Ramos (cell line): ENCODE measurements around the gene CEP97.
"Not testable (repeated sequence)": the region's sequence is repeated elsewhere in the genome, so short reads cannot be mapped to it uniquely, and the experiment has no call there.

Source experiments
- in situ Hi-C: fragments of 300-500 bp; cut with MboI; formaldehyde crosslinking; loops from one replicate; pipeline ENCODE4 v1.14.3; 2022; ENCODE audit warnings: low sequenced_read_pairs; ENCODE audit not compliant: unreplicated experiment

Gene CEP97

GRCh38 chr3:101702726-101703125 lies 21.7 kb upstream of the CEP97 start:
- in situ Hi-C loops = loop anchor here (10.0 kb wide), 1 partner anchor 522 kb away; no protein-coding TSS in a partner anchor

GRCh38 chr3:101703169-101703568 lies 21.2 kb upstream of the CEP97 start:
- in situ Hi-C loops = loop anchor here (10.0 kb wide), 1 partner anchor 522 kb away; no protein-coding TSS in a partner anchor

- in situ Hi-C loops = loop anchor here (10.0 kb wide), 1 partner anchor 520 kb away; no protein-coding TSS in a partner anchor
Observed at GRCh38 chr3:101704639-101705038, 19.8 kb upstream of the CEP97 start.

DNA sequence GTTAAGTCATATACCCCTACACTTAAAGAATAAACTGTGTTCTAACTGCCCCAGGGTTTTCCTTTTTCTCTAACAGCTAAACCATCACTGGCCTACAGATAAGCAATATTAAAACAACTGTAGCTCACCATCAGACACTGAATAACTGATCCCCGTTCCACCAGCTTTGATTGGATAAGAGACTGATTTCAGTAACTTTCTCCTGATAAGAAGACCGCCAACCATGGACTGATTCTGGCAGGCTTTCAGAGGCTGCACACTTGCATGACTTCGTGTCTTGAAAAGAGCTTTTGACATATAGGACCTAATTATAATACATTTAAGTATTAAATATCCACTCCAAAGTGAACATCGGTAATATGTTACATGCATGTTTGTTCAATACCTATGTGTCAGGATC lies 15.3 kb upstream of the CEP97 start:
- in situ Hi-C loops = loop anchor here (10.0 kb wide), 1 partner anchor 516 kb away; no protein-coding TSS in a partner anchor

DNA sequence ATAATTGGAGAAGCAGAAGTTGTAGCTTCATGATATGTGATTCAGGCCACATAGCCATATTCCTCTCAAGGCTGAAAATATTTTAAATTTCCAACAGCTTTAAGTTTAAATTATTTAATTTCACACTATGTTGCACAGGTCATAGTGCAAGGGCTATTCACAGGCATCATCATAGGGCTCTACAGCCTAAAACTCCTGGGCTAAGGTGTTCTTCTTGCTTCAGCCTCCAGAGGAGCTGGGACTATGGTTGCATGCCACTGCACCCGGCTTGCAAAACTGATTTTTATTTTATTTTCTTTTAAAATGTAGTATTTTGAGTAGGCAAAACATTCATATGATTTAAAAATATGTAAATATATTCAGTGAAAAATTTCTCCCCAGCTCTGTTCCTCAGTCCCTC lies 6.0 kb upstream of the CEP97 start:
- in situ Hi-C loops = no loop called here

DNA sequence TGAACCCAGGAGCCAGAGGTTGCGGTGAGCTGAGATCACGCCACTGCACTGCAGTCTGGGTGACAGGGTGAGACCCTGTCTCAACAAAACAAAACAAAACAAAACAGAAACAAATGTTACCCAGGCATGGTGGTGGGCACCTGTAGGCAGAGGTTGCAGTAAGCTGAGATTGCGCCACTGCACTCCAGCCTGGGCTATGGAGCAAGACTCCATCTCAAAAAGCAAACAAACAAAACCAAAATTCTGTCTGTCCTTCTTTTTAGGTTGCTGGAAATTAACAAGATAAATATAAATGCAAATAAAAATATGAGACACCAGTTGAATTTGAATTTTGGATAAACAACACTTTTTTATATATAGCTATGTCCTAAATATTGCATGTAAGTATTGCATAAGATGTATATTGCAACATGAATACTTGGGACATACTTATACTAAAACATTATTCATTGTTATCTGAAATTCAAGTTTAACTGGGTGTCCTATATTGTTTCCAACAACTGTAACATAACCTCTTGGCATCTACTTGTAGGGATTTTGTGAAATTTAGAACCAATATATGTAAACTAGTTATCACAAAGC lies 4.7 kb upstream of the CEP97 start:
- in situ Hi-C loops = no loop called here

- in situ Hi-C loops = no loop called here
Observed at GRCh38 chr3:101720851-101721840, 3.3 kb upstream of the CEP97 start.

GRCh38 chr3:101722394-101723173 lies 1.8 kb upstream of the CEP97 start:
- in situ Hi-C loops = no loop called here

GRCh38 chr3:101725194-101725889 lies 928 bp downstream of the CEP97 start:
- in situ Hi-C loops = no loop called here

GRCh38 chr3:101725890-101726275 lies 1.5 kb downstream of the CEP97 start:
- in situ Hi-C loops = no loop called here

GRCh38 chr3:101729586-101729985 lies 5.2 kb downstream of the CEP97 start:
- in situ Hi-C loops = no loop called here

DNA sequence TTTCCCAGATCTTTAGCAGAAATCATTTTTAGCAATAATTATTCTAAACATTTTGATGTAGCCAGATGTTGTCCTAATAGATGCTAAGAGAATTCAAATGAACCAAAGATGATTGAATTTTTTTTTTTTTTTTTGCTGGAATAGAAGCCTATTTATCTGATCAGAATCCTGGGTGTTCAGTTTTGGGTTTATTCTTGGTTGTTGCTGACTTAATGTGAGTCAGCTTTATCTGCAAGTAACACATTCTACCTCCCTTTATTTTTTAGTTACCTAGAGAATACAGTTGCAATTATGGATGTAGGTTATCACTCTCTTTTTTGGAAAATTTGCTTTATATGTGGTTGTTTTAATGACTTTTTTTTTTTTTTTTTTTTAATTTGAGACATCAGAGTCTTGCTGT lies 6.4 kb downstream of the CEP97 start:
- in situ Hi-C loops = no loop called here

- in situ Hi-C loops = no loop called here
Observed at GRCh38 chr3:101732240-101732641, 7.8 kb downstream of the CEP97 start.

DNA sequence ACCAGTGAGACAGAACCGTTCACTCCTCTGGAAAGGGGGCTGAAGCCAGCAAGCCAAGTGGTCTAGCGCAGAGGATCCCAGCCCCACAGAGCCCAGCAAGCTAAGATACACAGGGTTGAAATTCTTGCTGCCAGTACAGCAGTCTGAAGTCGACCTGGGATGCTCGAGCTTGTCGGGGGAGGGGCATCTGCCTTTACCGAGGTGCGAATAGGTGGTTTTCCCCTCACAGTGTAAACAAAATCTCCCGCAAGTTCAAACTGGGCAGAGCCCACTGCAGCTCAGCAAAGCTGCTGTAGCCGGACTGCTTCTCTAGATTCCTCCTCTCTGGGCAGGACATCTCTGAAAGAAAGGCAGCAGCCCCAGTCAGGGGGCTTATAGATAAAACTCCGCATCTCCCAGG lies 11.4 kb downstream of the CEP97 start:
- in situ Hi-C loops = no loop called here

- in situ Hi-C loops = not testable (repeated sequence)
Observed at GRCh38 chr3:101741914-101742313, 17.5 kb downstream of the CEP97 start.

DNA sequence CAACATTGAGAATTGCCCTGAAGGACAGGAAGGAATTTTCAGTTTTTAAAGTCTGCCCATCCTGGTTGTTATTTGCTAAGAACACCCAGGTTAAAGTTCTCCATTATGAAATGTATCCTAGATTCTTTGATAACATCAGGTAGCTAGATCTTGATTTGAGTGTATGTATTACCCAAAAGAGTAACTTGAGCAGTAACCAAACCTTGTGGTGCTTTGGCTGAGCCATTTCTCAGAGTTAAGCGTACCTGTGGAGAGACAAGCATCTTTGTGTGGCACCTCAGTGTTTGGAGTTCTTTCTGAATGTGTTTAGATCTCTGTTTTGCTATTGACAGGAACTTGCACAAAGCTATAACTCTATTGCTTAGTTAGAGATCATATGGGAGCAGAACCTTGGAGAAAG lies 20.4 kb downstream of the CEP97 start:
- in situ Hi-C loops = no loop called here

GRCh38 chr3:101745934-101746333 lies 21.5 kb downstream of the CEP97 start:
- in situ Hi-C loops = not testable (repeated sequence)

DNA sequence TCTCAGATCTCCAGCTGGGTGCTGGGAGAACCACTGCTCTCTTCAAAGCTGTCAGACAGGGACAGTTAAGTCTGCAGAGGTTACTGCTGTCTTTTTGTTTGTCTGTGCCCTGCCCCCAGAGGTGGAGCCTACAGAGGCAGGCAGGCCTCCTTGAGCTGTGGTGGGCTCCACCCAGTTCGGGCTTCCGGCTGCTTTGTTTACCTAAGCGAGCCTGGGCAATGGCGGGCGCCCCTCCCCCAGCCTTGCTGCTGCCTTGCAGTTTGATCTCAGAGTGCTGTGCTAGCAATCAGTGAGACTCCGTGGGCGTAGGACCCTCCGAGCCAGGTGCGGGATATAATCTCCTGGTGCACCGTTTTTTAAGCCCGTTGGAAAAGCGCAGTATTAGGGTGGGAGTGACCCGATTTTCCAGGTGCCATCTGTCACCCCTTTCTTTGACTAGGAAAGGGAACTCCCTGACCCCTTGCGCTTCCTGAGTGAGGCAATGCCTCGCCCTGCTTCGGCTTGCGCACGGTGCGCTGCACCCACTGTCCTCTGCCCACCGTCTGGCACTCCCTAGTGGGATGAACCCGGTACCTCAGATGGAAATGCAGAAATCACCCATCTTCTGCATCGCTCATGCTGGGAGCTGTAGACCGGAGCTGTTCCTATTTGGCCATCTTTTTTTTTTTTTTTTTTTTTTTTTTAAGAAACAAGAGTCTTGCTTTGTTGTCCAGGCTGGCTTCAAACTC lies 29.1 kb downstream of the CEP97 start:
- in situ Hi-C loops = not testable (repeated sequence)

GRCh38 chr3:101758224-101758623 lies 33.8 kb downstream of the CEP97 start:
- in situ Hi-C loops = no loop called here
